Motor neuron (in vitro differentiated cells): ENCODE measurements around the gene LRRC75B. TPM values are rescaled to one million over a fixed set of nuclear protein-coding genes. Genes with fewer than 3 reads are reported as not detected.

ENCODE experiments used
- ATAC-seq, 8 experiments: fragments of 200-7000 bp; cut with Tn5 transposase; replicated peaks in 6 of 8; 2 replicates each; pipeline ENCODE4 v1.8.0; 2021; ENCODE audit warnings: mild to moderate bottlenecking in 8 of 8, moderate library complexity in 8 of 8
- H3K27ac ChIP-seq, 2 donors: fragments of 250-450 bp; sonication (Bioruptor Pico); 2 replicates each; pipeline ENCODE4 v1.9.0; 2021; ENCODE audit warnings: antibody characterized with exemption in 2 of 2, mild to moderate bottlenecking in 2 of 2, moderate library complexity in 1 of 2
- H3K4me1 ChIP-seq, 2 donors: fragments of 250-450 bp; sonication (Bioruptor Pico); replicated peaks in 1 of 2; 2 replicates each; pipeline ENCODE4 v1.6.1; 2021; ENCODE audit warnings: antibody characterized with exemption in 2 of 2, mild to moderate bottlenecking in 2 of 2, moderate library complexity in 1 of 2
- H3K4me3 ChIP-seq, 5 donors: fragments of 250-450 bp; sonication (Bioruptor Pico); 2 replicates each; pipeline ENCODE4 v1.9.0; 2021; ENCODE audit warnings: antibody characterized with exemption in 5 of 5, mild to moderate bottlenecking in 5 of 5, moderate library complexity in 4 of 5
- WGBS, 10 experiments: fragments of 450-650 bp; shearing (Covaris generic); methylation state at CpG; one replicate each; pipeline ENCODE4 v1.0.0; 2022; 5-methylcytosine and 5-hydroxymethylcytosine counted together
- in situ Hi-C, 9 experiments: fragments of 400-800 bp; cut with MboI; loops; one replicate each; pipeline ENCODE4 v1.15.0; 2021; ENCODE audit warnings: low sequenced_read_pairs in 9 of 9, low pct_unique_long_range_greater_than_20kb in 2 of 9; ENCODE audit not compliant: unreplicated experiment in 9 of 9
- total RNA-seq, 8 experiments: library from RNA; unstranded; fragments of 300-600 nt; gene quantifications; 2 replicates each; pipeline versions ENCODE4 v1.2.3 to v1.2.4, GENCODE V29; 2022

Gene LRRC75B
- total RNA-seq, 8 experiments from 2014 or later = 2.0 to 14.4 (median 10.4) TPM

DNA sequence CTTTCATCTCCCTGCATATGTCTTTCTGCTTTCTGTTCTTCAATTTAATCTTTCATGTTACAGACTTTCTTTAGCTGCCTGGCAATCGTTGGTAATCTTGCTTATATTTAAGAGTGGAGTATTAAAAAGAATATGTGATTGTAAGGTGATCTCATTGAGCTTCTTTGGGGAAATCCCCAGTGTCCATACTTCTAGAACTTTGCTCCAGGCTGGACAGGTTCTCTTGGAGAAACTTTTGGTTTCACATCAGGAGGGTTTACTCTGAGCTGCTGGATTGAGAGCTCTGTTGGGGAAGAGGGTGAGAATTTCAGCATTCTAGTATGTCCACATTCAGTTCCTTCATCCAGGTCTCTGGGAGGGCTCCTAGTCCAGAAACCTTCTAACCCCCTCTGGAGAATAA lies 16.1 kb downstream of the LRRC75B start:
- Histone ChIP-seq H3K4me3 (no peak overlapping the region), H3K27ac (no peak overlapping the region), H3K4me1 (no peaks in the 10 kb centered on the region)
- no peak for ATAC-seq
- in situ Hi-C loops = no loop called here
- WGBS, 10 experiments = 67 to 100% (median 93%) methylated on average over 1 of the region's 1 CpG; no CpG with 5 or more reads in 3 of the 10 experiments

DNA sequence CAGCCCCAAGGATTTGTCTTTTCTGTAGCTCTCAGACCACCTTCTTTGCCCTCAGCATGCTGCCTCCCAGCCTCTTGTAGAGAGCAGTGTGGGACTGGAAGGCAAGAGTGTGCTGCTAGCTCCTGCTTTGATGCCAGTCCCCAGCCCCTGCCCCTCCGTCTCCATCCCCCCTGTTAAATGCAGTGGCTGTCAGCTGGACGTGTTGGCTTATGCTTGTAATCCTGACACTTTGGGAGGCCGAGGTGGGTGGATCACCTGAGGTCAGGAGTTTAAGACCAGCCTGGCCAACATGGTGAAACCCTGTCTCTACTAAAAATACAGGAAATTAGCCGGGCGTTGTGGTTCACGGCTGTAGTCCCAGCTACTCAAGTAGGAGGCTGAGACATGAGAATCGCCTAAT lies 21.6 kb downstream of the LRRC75B start:
- in situ Hi-C loops = no loop called here
- WGBS, 10 experiments = 74 to 100% (median 87%) methylated on average over 1 to 5 of the region's 7 CpGs; no CpG with 5 or more reads in 6 of the 10 experiments
- ATAC-seq = no peak
- Histone ChIP-seq H3K27ac (no peak overlapping the region), H3K4me1 (no peaks in the 10 kb centered on the region), H3K4me3 (no peak overlapping the region)

DNA sequence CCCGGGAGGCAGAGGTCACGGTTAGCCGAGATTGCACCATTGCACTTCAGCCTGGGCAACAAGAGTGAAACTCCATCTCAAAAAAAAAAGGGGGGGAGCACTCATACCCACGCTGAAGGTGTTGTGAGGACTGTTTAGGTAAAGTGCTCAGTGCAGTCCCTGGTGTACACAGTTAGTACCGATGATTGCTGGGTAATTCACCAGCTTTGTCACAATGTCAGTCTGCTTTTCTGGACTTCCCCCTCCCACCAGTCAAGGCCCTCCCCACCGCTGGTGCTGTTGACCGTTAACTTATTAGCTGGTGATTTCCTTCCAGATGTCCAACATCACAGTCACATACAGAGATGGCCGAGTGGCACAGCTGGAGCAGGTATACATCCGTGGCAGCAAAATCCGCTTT lies 25.2 kb downstream of the LRRC75B start:
- ATAC-seq = no peak
- WGBS, 10 experiments = 67 to 100% (median 90%) methylated on average over 1 to 7 of the region's 10 CpGs; no CpG with 5 or more reads in 2 of the 10 experiments

DNA sequence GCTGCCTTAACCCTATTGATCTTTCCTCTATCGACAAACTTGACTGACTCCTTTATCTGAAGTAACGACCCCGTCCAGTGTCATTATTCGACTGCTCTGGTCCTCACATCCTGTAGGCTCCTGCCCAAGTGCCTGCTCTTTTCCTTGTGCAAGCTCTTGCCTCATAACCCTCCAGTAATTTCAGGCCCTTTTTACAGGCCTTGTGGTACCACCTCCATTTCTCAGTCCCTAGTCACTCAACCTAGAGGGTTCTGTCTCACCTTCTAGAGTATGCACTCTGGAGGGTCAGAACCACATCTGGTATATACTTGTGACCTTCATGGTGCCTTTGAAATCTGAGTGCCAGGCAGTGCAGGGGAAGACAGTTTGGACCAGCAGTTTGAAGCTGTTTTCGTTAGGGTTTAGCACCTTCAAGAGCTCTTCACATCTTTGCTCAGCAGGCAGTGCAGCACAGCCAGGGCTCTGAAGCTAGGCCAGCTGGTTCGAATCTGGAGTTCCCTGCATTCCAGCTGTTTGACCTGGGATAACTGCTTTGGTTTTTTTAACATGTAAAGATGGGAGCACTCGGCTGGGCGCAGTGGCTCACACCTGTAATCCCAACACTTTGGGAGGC lies 25.9 kb downstream of the LRRC75B start:
- Histone ChIP-seq H3K4me3 (no peak overlapping the region), H3K27ac (no peak overlapping the region), H3K4me1 (no peaks in the 10 kb centered on the region)
- in situ Hi-C loops = no loop called here
- WGBS, 10 experiments = 80 to 100% (median 95%) methylated on average over 1 to 7 of the region's 8 CpGs; no CpG with 5 or more reads in 2 of the 10 experiments
- no peak for ATAC-seq

More for the DNA sequence above, 25.2 kb downstream of the LRRC75B start:
- H3K4me3 ChIP-seq = no peak overlapping the region
- in situ Hi-C loops = no loop called here
- no peaks in the 10 kb centered on the region for H3K4me1 ChIP-seq
- H3K27ac ChIP-seq = no peak overlapping the region

DNA sequence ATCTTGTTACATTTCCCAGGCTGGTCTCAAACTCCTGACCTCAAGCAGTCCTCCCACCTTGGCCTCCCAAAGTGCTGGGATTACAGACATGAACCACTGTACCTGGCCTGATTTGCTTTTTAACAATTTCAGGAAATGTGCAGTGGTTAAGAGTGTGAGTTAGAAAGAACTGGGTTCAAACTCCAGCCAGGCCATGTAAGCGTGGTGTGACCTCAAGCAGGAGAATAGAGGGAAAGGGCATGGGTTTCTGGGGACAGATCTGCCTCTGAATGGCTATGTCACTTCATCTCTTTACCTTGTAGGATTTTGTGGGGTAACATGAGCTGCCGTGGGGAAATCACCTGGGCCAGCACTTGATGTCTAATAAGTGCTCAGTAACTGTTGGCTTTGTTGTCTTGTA lies 27.8 kb downstream of the LRRC75B start:
- no peak for ATAC-seq
- Histone ChIP-seq H3K4me3 (no peak overlapping the region), H3K4me1 (no peaks in the 10 kb centered on the region), H3K27ac (no peak overlapping the region)
- in situ Hi-C loops = no loop called here
- WGBS, 10 experiments = 100% methylated on average over 1 to 2 of the region's 2 CpGs; no CpG with 5 or more reads in 6 of the 10 experiments

DNA sequence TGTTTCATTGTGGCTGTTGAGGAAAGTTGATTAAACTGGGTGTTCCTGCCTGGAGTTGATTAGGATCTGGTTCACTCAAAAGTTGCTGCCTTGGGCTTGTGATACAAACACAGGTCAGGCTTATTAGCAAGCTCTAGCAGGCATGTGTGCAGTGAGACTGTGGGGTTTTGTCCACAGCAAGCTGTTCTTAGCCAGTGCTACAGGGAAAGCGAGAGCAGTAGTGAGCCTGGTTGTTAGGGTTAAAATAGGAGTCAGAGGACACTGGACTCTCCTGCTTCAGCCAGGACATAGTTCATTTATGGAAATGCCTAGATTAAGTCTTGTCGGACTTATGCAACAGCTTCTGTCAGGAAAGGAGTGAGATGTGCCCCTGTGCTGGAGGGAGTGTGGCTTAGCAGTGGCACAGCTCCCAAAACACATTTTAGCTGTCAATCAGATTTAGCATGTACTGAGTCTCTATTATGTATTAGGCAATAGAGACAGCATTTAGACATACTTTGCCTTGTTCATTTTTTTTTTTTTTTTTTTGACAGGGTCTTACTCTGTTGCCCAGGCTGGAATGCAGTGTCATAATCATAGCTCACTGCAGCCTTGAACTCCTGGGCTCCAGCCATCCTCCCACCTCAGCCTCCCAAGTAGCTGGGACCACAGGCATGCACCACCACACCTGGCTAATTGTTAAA lies 28.4 kb downstream of the LRRC75B start:
- WGBS, 10 experiments = 60 to 100% (median 83%) methylated on average over 1 to 2 of the region's 2 CpGs; no CpG with 5 or more reads in 5 of the 10 experiments
- in situ Hi-C loops = no loop called here
- Histone ChIP-seq H3K27ac (no peak overlapping the region), H3K4me3 (no peak overlapping the region), H3K4me1 (no peaks in the 10 kb centered on the region)
- ATAC-seq = peak in 3 of 8 experiments; percentile 78 to 93 (median 90)

DNA sequence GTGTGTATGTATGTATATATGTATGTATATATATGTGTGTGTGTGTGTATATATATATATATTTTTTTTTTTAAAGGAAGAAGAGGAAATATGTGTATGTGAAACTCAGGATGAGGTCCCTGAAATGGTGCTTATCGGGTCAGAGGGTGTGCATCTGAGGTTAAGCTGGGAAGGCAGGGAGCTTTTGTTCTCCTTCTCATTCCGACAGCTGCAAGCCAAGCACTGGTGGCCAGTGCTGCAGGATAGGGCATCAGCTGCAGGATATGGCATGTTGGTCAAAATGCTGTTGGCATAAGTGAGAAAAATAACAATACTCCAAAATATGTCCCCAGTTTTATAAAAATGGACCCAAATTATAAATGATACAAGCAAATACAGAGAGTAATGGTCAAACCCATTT lies 29.6 kb downstream of the LRRC75B start:
- H3K4me3 ChIP-seq = no peak overlapping the region
- in situ Hi-C loops = no loop called here
- ATAC-seq = no peak
- 100% methylated on average over 1 to 2 of the region's 2 CpGs; no CpG with 5 or more reads in 6 of the 10 experiments for WGBS, 10 experiments
- H3K27ac ChIP-seq = no peak overlapping the region
- H3K4me1 ChIP-seq = no peaks in the 10 kb centered on the region

DNA sequence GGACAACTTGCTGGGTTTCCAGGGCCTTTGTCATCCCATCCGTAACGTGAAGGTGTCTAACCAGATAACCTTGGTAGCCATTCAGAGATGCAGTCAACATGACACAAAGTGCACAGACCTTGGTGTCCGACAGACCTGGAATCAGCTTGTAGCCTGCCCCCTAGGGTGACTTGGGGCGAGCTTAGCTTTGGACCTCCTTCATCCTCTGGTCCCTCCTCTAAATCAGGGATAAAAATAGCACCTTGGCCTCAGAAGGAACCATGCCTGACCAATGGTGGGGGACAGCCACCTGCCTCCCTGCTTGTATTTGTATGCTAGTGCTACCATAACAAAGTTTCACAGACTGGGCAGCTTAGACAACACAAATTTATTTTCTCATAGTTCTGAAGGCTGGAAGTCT lies 33.4 kb downstream of the LRRC75B start:
- in situ Hi-C loops = no loop called here
- H3K27ac ChIP-seq = no peak overlapping the region

DNA sequence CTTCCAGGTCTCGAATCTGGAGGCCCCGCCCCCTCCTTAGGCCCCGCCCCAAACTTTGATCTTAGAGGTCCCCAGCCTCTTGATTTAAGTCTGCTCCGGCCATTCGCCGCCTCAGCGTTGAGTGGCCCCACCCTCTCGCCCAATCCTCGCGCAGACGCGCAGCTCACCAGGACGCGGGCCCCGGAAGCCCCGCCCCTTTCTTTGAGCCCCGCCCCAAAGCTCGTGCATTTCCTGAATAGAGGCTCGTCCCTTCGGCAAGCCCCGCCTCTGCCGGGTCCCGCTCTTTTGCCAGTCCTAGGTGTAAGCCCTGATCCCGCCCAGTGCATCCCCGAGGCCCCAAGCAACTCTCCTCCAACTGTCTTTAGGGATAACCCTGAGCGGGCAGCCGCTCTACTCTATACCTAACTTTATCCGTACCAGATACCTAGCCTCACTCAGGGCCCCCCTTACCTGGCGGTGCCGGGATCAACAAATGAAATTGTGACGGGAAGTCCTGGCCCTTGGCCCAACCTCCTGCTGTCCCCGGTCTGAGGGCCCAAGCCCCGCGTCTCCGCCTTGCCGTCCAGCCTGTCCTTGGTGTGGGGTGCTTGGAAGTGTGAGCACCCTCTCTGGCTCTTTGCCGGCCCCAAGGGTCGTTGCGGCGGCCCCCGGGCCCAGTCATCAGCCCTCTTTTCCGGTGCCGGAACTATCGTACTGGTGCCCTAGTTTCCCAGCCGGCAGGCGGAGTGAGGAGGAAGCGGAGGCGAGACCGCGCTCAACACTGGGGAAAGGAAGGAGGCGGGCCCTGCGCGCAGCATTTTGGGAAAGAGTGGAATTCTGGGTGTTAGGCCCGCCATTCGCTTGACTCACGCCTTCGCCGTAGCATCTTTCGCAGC lies 37.5 kb downstream of the LRRC75B start, which contains the start of gene SNRPD3:
TSS of gene SNRPD3 (plus strand) at position 835 of the 875 bp plus-strand sequence. CDS start 1,676 bp downstream, outside the sequence.
- H3K4me1 ChIP-seq = peaks cover 12 to 19% of the 10 kb centered on the region in 2 donors
- peak; percentile 75 to 89 (median 87) for ATAC-seq

More for the DNA sequence above, 33.4 kb downstream of the LRRC75B start:
- no peak overlapping the region for H3K4me3 ChIP-seq
- no peak for ATAC-seq
- peaks cover 0 to 8% of the 10 kb centered on the region in 2 donors for H3K4me1 ChIP-seq
- WGBS, 10 experiments = 50 to 100% (median 76%) methylated on average over 1 to 4 of the region's 4 CpGs; no CpG with 5 or more reads in 3 of the 10 experiments

DNA sequence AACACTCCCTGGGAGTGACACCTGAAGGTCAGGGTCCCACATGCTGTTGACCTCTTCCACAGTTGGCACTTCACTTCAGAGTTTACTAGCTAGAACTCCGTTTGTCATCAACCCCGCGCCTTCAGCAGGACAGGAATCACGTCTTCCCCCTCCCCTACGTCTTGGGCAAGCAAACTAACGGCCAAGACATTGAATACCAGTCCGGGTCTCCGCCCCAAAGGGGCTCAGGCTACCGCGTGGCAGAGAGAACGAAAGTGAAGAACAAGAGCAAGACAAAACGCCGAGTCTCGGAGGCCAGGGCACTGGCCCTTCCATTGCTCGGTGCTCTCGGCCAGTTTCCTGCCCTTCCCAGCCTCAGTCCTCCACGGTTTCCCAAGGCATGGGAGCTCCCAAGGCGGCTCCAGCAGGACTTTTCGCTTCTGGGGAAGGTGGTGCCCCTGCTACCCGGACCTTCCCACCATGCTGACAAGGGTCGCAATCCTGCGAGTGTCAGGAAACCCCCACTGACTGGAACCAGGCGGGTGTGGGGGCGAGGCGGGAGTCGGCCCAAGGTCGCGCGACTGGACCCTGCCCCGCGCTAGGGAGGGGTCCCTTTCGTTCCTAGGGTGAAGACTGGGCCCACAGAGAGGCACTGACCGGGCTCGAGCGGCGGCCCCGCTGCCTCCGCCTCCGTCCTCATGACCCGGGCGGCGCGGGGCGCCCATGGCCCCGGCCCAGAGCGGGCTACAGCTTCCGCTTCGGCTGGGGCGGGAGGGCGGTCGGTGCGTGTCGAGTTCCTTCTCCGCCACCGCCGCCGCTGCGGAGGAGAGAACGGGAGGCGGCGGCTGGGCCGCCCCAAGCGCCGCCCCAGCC lies 38.3 kb downstream of the LRRC75B start, which contains the start of gene GUCD1:
TSS of gene GUCD1 (minus strand) at position 826 of the 852 bp plus-strand sequence. CDS start at position 679, 147 bp downstream.
- Histone ChIP-seq H3K4me3 (peak within 1 kb of the TSS; percentile 74 to 99 (median 88)), H3K4me1 (peaks cover 12 to 19% of the 10 kb centered on the region in 2 donors), H3K27ac (peak within 1 kb of the TSS; percentile 83 to 91)
- peak in 6 of 8 experiments; percentile 1 to 51 (median 36) for ATAC-seq
- WGBS, 10 experiments = 0 to 3% (median 0%) methylated on average over 4 to 10 of the region's 64 CpGs; no CpG with 5 or more reads in 4 of the 10 experiments
- in situ Hi-C loops = no loop called here

More for the DNA sequence above, 37.5 kb downstream of the LRRC75B start, which contains the start of gene SNRPD3:
- WGBS, 10 experiments = 0 to 3% (median 0%) methylated on average over 1 to 21 of the region's 59 CpGs; no CpG with 5 or more reads in 7 of the 10 experiments
- Histone ChIP-seq H3K27ac (peak within 1 kb of the TSS; percentile 83 to 91), H3K4me3 (peak within 1 kb of the TSS; percentile 74 to 99 (median 88))
- in situ Hi-C loops = no loop called here

DNA sequence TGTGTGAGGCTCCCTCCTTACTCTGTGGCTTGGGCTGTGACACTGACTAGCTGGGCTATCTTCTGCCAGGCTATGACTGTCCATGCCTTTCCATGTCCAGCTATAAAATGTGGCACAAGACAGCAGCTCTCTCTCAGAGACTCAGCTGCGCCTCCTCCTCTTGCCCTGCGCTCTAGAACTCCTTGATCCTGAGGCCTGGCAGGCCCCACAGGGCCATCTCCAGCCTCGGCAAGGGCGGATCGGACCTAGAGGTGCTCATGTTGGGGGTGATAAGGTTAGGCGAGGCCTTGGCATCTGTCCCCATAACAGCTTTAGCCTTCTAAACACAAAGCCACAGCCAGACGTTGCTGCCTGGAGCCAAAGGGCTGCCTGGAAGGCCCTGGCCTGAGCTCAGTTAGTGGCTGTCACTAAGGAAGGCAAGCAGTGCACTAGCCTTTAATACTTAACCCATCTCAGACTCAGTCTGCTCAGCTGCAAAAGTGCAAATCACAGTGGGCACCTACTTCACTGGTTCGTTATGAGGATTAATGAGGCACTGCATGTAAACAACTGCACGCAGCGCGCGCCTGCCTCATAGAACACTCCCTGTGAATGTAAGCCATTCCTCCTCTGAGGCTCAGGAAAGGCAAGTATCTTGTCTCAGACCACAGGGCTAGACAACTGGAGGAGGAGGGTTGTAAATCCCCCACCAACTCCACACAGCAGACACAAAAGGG lies 39.1 kb downstream of the LRRC75B start:
- H3K4me3 ChIP-seq = peak overlapping the region; percentile 74 to 99 (median 88)
- no peak overlapping the region for H3K27ac ChIP-seq
- WGBS, 10 experiments = 33 to 69% (median 60%) methylated on average over 1 to 10 of the region's 12 CpGs; no CpG with 5 or more reads in 5 of the 10 experiments
- in situ Hi-C loops = no loop called here
- ATAC-seq = peak in 1 of 8 experiments; percentile 0
- H3K4me1 ChIP-seq = peaks cover 12 to 19% of the 10 kb centered on the region in 2 donors
